Lower leg skin (tissue), 4 donors: ENCODE data around the gene IYD. TPM values are rescaled to one million over a fixed set of nuclear protein-coding genes. Genes with fewer than 3 reads are reported as not detected.
A peak's percentile ranks its signal among the peaks of the same experiment; 100 is the strongest.
"Not testable (repeated sequence)": the region's sequence is repeated elsewhere in the genome, so short reads cannot be mapped to it uniquely, and the experiment has no call there.

Source experiments
- DNase-seq, 2 donors: peaks; one replicate each; pipeline ENCODE4 v3.0.0-alpha.2; 2019; ENCODE audit warnings: low spot score in 2 of 2
- H3K4me3 ChIP-seq: fragments of 200-600 bp; sonication (generic); 2 replicates; pipeline ENCODE4 v1.5.1; 2017; ENCODE audit warnings: mild to moderate bottlenecking, low read depth; ENCODE audit not compliant: poor library complexity, severe bottlenecking
- POLR2A ChIP-seq, 2 donors: fragments of 450-650 bp; IDR thresholded peaks; one replicate each; pipeline ENCODE4 v1.6.1; 2016 to 2017; ENCODE audit warnings: antibody characterized with exemption in 2 of 2, mild to moderate bottlenecking in 1 of 2, moderate library complexity in 1 of 2
- WGBS, 2 donors: methylation state at CpG; one replicate each; pipeline ENCODE4 v1.1.5; 2018; 5-methylcytosine and 5-hydroxymethylcytosine counted together
- intact Hi-C: fragments of 100-400 bp; cut with DNase I; formaldehyde crosslinking; loops from one replicate; pipeline ENCODE4 v1.15.0; 2023; ENCODE audit warnings: low total_unique reads
- total RNA-seq, 4 donors: library from RNA; depleted of rRNA; stranded (reverse); fragments of >200 nt; gene quantifications; one replicate each; pipeline ENCODE4 v1.1.0, GENCODE V29; 2016
- TF ChIP-seq, protein P1 (sequence below), 3 donors: fragments of 450-650 bp; IDR thresholded peaks; one replicate each; pipeline ENCODE4 v1.5.1; 2016; ENCODE audit warnings: antibody characterized with exemption in 3 of 3, mild to moderate bottlenecking in 3 of 3, moderate library complexity in 2 of 3

The IYD gene
- total RNA-seq, 4 donors from 2014 or later = 0.42 to 3.1 (median 0.99) TPM

DNA sequence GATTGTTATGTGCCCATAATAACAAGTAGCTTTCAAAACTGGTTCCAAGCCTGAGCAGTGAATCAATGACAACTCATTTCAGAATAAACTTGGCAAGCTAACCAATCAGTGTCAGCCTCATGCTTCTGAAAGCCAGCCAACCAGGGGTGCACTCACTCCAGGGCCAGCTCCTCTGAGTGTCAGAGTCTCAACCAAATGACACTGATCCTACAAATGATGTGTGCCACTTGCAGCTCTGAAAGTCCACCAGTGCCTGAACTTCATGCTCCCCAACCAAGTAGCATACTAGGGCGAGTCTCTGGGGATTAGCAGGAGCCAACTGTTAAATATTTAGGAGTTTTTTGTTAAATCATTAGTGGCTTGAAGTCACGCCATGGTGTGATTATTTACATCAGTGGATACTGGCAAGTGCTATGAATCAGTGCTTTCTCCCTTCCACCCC is 4.5 kb downstream of the IYD start:
- 38 to 43% methylated on average over 2 of the region's 2 CpGs for WGBS, 2 donors
- TF ChIP-seq, protein P1, sequence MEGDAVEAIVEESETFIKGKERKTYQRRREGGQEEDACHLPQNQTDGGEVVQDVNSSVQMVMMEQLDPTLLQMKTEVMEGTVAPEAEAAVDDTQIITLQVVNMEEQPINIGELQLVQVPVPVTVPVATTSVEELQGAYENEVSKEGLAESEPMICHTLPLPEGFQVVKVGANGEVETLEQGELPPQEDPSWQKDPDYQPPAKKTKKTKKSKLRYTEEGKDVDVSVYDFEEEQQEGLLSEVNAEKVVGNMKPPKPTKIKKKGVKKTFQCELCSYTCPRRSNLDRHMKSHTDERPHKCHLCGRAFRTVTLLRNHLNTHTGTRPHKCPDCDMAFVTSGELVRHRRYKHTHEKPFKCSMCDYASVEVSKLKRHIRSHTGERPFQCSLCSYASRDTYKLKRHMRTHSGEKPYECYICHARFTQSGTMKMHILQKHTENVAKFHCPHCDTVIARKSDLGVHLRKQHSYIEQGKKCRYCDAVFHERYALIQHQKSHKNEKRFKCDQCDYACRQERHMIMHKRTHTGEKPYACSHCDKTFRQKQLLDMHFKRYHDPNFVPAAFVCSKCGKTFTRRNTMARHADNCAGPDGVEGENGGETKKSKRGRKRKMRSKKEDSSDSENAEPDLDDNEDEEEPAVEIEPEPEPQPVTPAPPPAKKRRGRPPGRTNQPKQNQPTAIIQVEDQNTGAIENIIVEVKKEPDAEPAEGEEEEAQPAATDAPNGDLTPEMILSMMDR (IDR thresholded peaks at IDR 0.05) = no peak
- TF ChIP-seq POLR2A (IDR thresholded peaks at IDR 0.05) = no peak
- peak; percentile 41 to 88 for DNase-seq
- intact Hi-C loops = no loop called here
- no peak overlapping the region for H3K4me3 ChIP-seq

DNA sequence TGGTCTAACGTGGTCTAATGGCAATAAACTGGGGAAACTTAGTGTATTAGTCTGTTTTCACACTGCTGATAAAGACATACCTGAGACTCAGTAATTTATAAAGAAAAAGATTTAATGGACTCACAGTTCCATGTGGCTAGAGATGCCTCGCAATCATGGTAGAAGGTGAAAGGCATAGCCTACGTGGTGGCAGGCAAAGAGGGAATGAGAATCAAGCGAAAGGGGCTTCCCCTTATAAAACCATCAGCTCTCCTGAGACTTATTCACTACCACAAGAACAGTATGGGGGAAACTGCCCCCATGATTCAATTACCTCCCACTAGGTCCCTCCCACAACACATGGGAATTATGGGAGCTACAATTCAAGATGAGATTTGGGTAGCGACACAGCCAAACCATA is 5.5 kb downstream of the IYD start:
- H3K4me3 ChIP-seq, intact Hi-C loops, DNase-seq: not testable (repeated sequence)
- 54 to 58% methylated on average over 5 of the region's 5 CpGs for WGBS, 2 donors

DNA sequence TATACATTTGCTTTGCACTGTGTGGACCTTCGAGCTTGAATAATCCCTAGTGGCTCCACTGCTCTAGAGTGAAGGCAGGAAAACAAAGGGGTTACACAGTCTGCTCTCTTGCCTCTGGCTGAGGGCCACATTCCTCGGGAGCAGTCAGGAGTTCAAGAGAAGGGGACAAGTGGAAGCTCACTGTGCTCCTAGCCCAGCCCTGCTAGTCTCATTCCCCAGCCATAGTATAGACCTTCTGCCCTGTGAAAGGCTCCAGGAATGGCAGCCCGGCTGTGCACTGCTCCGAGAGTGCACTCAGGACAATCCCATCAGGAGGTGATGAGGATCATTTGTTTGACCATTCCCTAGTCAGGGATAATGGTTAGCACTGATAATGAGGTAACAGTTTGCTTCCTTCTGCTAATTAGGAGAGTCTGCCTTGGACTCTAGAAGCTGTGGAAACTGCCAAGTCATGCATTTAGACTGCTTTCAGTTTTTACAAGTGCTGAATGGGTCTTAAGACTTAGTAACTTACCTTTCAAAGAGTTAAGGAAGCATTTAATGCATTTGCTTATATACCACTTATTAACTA is 8.5 kb downstream of the IYD start:
- intact Hi-C loops = no loop called here
- no peak for DNase-seq
- no peak for TF ChIP-seq POLR2A (IDR thresholded peaks at IDR 0.05)
- TF ChIP-seq, protein P1 (IDR thresholded peaks at IDR 0.05) = no peak
- no peak overlapping the region for H3K4me3 ChIP-seq
- WGBS, 2 donors = 47 to 49% methylated on average over 4 of the region's 4 CpGs

DNA sequence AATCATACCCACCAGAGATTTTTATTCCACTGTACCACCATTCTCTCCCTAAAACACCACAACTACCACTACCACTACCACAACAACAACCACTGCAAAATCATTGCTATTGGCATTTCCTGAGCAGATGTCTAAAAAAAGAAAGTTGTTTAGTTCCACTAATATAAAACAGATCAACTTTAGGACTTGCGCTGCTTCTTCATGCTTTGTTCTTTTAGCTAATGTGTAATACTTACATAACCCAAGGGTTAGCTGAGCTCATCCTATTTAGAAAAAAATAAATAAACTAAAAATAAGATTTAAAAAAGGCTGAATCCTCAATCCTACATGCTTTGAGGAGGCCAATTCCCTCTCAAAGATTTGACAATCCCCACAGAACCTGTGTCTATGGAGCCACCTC is 11.4 kb downstream of the IYD start:
- no peak overlapping the region for H3K4me3 ChIP-seq
- 55 to 62% methylated on average over 1 of the region's 1 CpG for WGBS, 2 donors
- TF ChIP-seq, protein P1 (IDR thresholded peaks at IDR 0.05) = no peak
- no peak for TF ChIP-seq POLR2A (IDR thresholded peaks at IDR 0.05)
- intact Hi-C loops = no loop called here
- no peak for DNase-seq

DNA sequence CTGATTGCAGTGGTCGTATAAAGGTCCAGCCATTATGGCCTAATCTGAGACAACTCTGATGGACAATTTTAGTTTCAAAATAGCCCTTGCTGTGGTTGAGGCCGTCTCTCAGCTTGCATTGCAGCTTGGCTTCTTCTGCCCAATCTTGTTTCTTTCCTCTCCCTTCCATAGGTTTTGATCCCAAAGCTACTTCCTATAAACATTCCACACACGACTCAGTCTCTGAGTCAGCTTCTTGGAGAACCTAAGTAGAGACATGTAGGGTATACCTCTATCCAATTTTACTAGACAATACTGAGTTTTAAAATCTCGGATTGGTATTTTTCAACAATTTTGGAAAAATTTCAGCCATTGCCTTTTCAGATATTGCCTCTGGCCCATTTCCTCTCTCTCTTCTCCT is 13.4 kb downstream of the IYD start:
- no peak for TF ChIP-seq POLR2A (IDR thresholded peaks at IDR 0.05)
- TF ChIP-seq, protein P1 (IDR thresholded peaks at IDR 0.05) = no peak
- no peak overlapping the region for H3K4me3 ChIP-seq
- DNase-seq = no peak
- 83 to 85% methylated on average over 4 of the region's 4 CpGs for WGBS, 2 donors
- intact Hi-C loops = no loop called here

DNA sequence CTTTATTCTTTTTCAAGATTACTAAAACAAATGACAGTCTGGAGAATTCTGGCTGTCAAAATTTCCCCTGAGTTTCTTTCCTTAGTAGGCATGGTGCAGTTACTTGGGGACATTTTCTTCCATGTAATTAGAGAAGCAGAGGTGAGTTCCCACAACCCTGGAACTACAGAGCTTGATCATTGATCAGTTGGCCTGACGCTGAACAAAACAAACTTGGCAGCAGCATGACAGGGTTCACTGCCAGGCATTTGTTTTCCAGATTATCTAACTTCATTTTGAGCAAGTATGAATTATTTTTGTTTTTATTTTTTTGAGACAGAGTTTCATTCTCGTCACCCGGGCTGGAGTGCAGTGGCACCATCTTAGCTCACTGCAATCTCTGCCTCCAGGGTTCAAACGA is 22.6 kb downstream of the IYD start:
- TF ChIP-seq POLR2A (IDR thresholded peaks at IDR 0.05) = no peak
- TF ChIP-seq, protein P1 (IDR thresholded peaks at IDR 0.05) = no peak
- no peak overlapping the region for H3K4me3 ChIP-seq
- WGBS, 2 donors = 70 to 73% methylated on average over 4 of the region's 4 CpGs
- no peak for DNase-seq
- intact Hi-C loops = loop anchor here (10.0 kb wide), 1 partner anchor 307 kb away; no protein-coding TSS in a partner anchor
